Lower leg skin (tissue), 4 donors: ENCODE data around the gene GRIK2. TPM values are rescaled to one million over a fixed set of nuclear protein-coding genes. Genes with fewer than 3 reads are reported as not detected.
"Not testable (repeated sequence)": the region's sequence is repeated elsewhere in the genome, so short reads cannot be mapped to it uniquely, and the experiment has no call there.

Experiments used
- DNase-seq, 2 donors: peaks; one replicate each; pipeline ENCODE4 v3.0.0-alpha.2; 2019; ENCODE audit warnings: low spot score in 2 of 2
- H3K4me3 ChIP-seq: fragments of 200-600 bp; sonication (generic); 2 replicates; pipeline ENCODE4 v1.5.1; 2017; ENCODE audit warnings: mild to moderate bottlenecking, low read depth; ENCODE audit not compliant: poor library complexity, severe bottlenecking
- CTCF ChIP-seq, 3 donors: fragments of 450-650 bp; IDR thresholded peaks; one replicate each; pipeline ENCODE4 v1.5.1; 2016; ENCODE audit warnings: antibody characterized with exemption in 3 of 3, mild to moderate bottlenecking in 3 of 3, moderate library complexity in 2 of 3
- POLR2A ChIP-seq, 2 donors: fragments of 450-650 bp; IDR thresholded peaks; one replicate each; pipeline ENCODE4 v1.6.1; 2016 to 2017; ENCODE audit warnings: antibody characterized with exemption in 2 of 2, mild to moderate bottlenecking in 1 of 2, moderate library complexity in 1 of 2
- WGBS, 2 donors: methylation state at CpG; one replicate each; pipeline ENCODE4 v1.1.5; 2018; 5-methylcytosine and 5-hydroxymethylcytosine counted together
- intact Hi-C: fragments of 100-400 bp; cut with DNase I; formaldehyde crosslinking; loops from one replicate; pipeline ENCODE4 v1.15.0; 2023; ENCODE audit warnings: low total_unique reads
- total RNA-seq, 4 donors: library from RNA; depleted of rRNA; stranded (reverse); fragments of >200 nt; gene quantifications; one replicate each; pipeline ENCODE4 v1.1.0, GENCODE V29; 2016

GRIK2 gene
- total RNA-seq, 4 donors from 2014 or later, result 0.04 to 2.0 (median 0.60) TPM

- WGBS, 2 donors, result 70 to 77% methylated on average over 2 of the region's 2 CpGs
- intact Hi-C loops, result no loop called here
- no peak for DNase-seq
- TF ChIP-seq CTCF (IDR thresholded peaks at IDR 0.05) (no peak), POLR2A (IDR thresholded peaks at IDR 0.05) (no peak)
- H3K4me3 ChIP-seq, result no peak overlapping the region
Observed at GRCh38 chr6:102075539-102075938, 682.0 kb downstream of the GRIK2 start.

- WGBS, 2 donors, result 48 to 59% methylated on average over 2 of the region's 2 CpGs
- no peak for TF ChIP-seq POLR2A (IDR thresholded peaks at IDR 0.05)
- TF ChIP-seq CTCF (IDR thresholded peaks at IDR 0.05), result no peak
- intact Hi-C loops, result no loop called here
- no peak for DNase-seq
- no peak overlapping the region for H3K4me3 ChIP-seq
Observed at GRCh38 chr6:102085257-102085656, 691.7 kb downstream of the GRIK2 start.

- 95 to 96% methylated on average over 19 of the region's 19 CpGs for WGBS, 2 donors
- H3K4me3 ChIP-seq, intact Hi-C loops, DNase-seq: not testable (repeated sequence)
Observed at GRCh38 chr6:102088160-102088559, 694.7 kb downstream of the GRIK2 start.

GRCh38 chr6:102114402-102114801 lies 720.9 kb downstream of the GRIK2 start:
- intact Hi-C loops, result no loop called here
- H3K4me3 ChIP-seq, result no peak overlapping the region
- WGBS, 2 donors, result 43 to 50% methylated on average over 2 of the region's 2 CpGs
- DNase-seq, result no peak
- TF ChIP-seq CTCF (IDR thresholded peaks at IDR 0.05) (no peak), POLR2A (IDR thresholded peaks at IDR 0.05) (no peak)

GRCh38 chr6:102115911-102116310 lies 722.4 kb downstream of the GRIK2 start:
- no peak for TF ChIP-seq POLR2A (IDR thresholded peaks at IDR 0.05)
- WGBS, 2 donors, result 65 to 70% methylated on average over 1 of the region's 1 CpG
- intact Hi-C loops, result no loop called here

GRCh38 chr6:102118034-102118433 lies 724.5 kb downstream of the GRIK2 start:
- no peak for DNase-seq
- H3K4me3 ChIP-seq, result no peak overlapping the region
- 85 to 86% methylated on average over 1 of the region's 1 CpG for WGBS, 2 donors
- intact Hi-C loops, result no loop called here
- no peak for TF ChIP-seq CTCF (IDR thresholded peaks at IDR 0.05)
- TF ChIP-seq POLR2A (IDR thresholded peaks at IDR 0.05), result no peak

More at GRCh38 chr6:102115911-102116310, 722.4 kb downstream of the GRIK2 start:
- no peak for DNase-seq
- H3K4me3 ChIP-seq, result no peak overlapping the region
